WI38 (cell line): ENCODE results near the gene AUNIP.

ENCODE experiments used
- H3K4me3 ChIP-seq: 2 replicates; pipeline ENCODE4 v1.5.1; 2011; ENCODE audit warnings: low read depth, mild to moderate bottlenecking, control low read depth, low read length
- CTCF ChIP-seq: IDR thresholded peaks from 2 replicates; pipeline ENCODE4 v1.5.1; 2012; ENCODE audit warnings: low read depth, mild to moderate bottlenecking, control low read depth, low read length

Gene AUNIP

GRCh38 chr1:25837262-25837875 is 21.9 kb downstream of the AUNIP start:
- no peak overlapping the region for H3K4me3 ChIP-seq
- TF ChIP-seq CTCF = no peak

- no peak for TF ChIP-seq CTCF
- no peak overlapping the region for H3K4me3 ChIP-seq
These were observed 22.6 kb downstream of the AUNIP start for GRCh38 chr1:25836695-25837094.

- H3K4me3 ChIP-seq = no peak overlapping the region
- TF ChIP-seq CTCF = no peak
These were observed 24.4 kb downstream of the AUNIP start for GRCh38 chr1:25834894-25835293.

GRCh38 chr1:25833158-25833557 is 26.1 kb downstream of the AUNIP start:
- H3K4me3 ChIP-seq = no peak overlapping the region
- TF ChIP-seq CTCF = no peak

GRCh38 chr1:25832336-25833037 is 26.8 kb downstream of the AUNIP start:
- no peak for TF ChIP-seq CTCF
- H3K4me3 ChIP-seq = no peak overlapping the region

GRCh38 chr1:25831569-25832196 is 27.6 kb downstream of the AUNIP start:
- no peak for TF ChIP-seq CTCF
- no peak overlapping the region for H3K4me3 ChIP-seq

DNA sequence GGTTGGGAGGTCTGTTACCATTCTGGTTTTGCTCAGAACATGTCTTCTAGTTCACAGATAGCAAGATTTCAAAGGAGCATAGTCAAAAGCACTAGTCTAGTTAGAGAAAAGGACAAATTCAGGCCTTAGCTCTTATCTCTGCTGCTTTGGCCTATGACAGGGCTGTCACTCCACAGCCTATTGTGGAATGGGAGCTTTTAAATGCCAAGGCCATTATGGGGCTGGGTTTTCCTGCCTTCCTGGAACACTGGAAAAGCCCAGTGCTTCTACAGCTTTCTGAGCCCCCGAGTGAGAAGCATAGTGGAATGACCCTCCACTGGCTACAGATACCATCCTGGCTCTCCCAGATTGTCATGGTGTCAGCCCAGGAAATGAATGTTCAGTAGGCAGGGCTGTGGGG is 30.2 kb downstream of the AUNIP start:
- no peak for TF ChIP-seq CTCF
- H3K4me3 ChIP-seq = no peak overlapping the region
